GM21526 (cell line): ENCODE data around the gene MYL12A.
"Not testable (repeated sequence)": the region's sequence is repeated elsewhere in the genome, so short reads cannot be mapped to it uniquely, and the experiment has no call there.

ENCODE experiments used
- ATAC-seq: cut with Tn5 transposase; IDR thresholded peaks from one replicate; pipeline ENCODE4 v1.9.1; 2021; ENCODE audit warnings: moderate library complexity; ENCODE audit not compliant: unreplicated experiment, low FRiP score

MYL12A gene

GRCh38 chr18:3247240-3248061, at the start of gene MYL12A:
TSS of gene MYL12A (plus strand) at chr18:3247801. CDS start at chr18:3253248, 5,447 bp downstream.
- ATAC-seq, result peak; percentile 74

GRCh38 chr18:3198260-3198860, 49.2 kb upstream of the MYL12A start:
- ATAC-seq, result not testable (repeated sequence)

GRCh38 chr18:3199942-3200645, 47.5 kb upstream of the MYL12A start:
- ATAC-seq, result no peak

- ATAC-seq, result no peak
These were observed 42.4 kb upstream of the MYL12A start for GRCh38 chr18:3205239-3205638.

- ATAC-seq, result no peak
These were observed 40.0 kb upstream of the MYL12A start for GRCh38 chr18:3207565-3207964.

- no peak for ATAC-seq
These were observed 37.6 kb upstream of the MYL12A start for GRCh38 chr18:3209859-3210569.

GRCh38 chr18:3211236-3211992, 36.2 kb upstream of the MYL12A start:
- ATAC-seq, result no peak

GRCh38 chr18:3212657-3213056, 34.9 kb upstream of the MYL12A start:
- ATAC-seq, result no peak

GRCh38 chr18:3213300-3214059, 34.1 kb upstream of the MYL12A start:
- ATAC-seq, result no peak

- no peak for ATAC-seq
These were observed 32.6 kb upstream of the MYL12A start for GRCh38 chr18:3214855-3215637.

- no peak for ATAC-seq
These were observed 30.6 kb upstream of the MYL12A start for GRCh38 chr18:3216987-3217386.

GRCh38 chr18:3217948-3218647, 29.5 kb upstream of the MYL12A start:
- ATAC-seq, result no peak

- ATAC-seq, result no peak
These were observed 28.8 kb upstream of the MYL12A start for GRCh38 chr18:3218819-3219218.

- ATAC-seq, result no peak
These were observed 28.4 kb upstream of the MYL12A start for GRCh38 chr18:3219241-3219630.

- ATAC-seq, result no peak
These were observed 27.8 kb upstream of the MYL12A start, which contains the start of gene MYOM1 for GRCh38 chr18:3219631-3220335. TSS of gene MYOM1 (minus strand) at chr18:3219968. CDS start at chr18:3215223, 4,745 bp downstream.

GRCh38 chr18:3220868-3221267, 26.7 kb upstream of the MYL12A start:
- not testable (repeated sequence) for ATAC-seq

- ATAC-seq, result no peak
These were observed 26.1 kb upstream of the MYL12A start for GRCh38 chr18:3221496-3221895.
